ENCODE data around the gene PROM1.

Gene PROM1

GRCh38 chr4:16011173-16011572 lies 72.7 kb downstream of the PROM1 start:
- Histone ChIP-seq H3K79me2 (ENCODE audit: control insufficient read depth, insufficient read depth, low read length, unreplicated experiment) (no peaks in the 10 kb centered on the region), H2AFZ (ENCODE audit: low read length, unreplicated experiment) (no peak overlapping the region), H3K36me3 (ENCODE audit: insufficient read depth, low read length) (no peaks in the 10 kb centered on the region), H3K4me3 (ENCODE audit: low read depth, low read length) (no peak overlapping the region), H3K27ac (ENCODE audit: low read depth, low read length) (no peak overlapping the region), H3K27me3 (ENCODE audit: insufficient read depth, low read length) (peaks cover 21% of the 10 kb centered on the region), H3K4me1 (ENCODE audit: control insufficient read depth, insufficient read depth, low read length, unreplicated experiment) (no peaks in the 10 kb centered on the region)

GRCh38 chr4:16009153-16009552 lies 74.7 kb downstream of the PROM1 start:
- Histone ChIP-seq H2AFZ (ENCODE audit: low read length, unreplicated experiment) (no peak overlapping the region), H3K4me1 (ENCODE audit: control insufficient read depth, insufficient read depth, low read length, unreplicated experiment) (no peaks in the 10 kb centered on the region), H3K27me3 (ENCODE audit: insufficient read depth, low read length) (peaks cover 31% of the 10 kb centered on the region), H3K4me3 (ENCODE audit: low read depth, low read length) (no peak overlapping the region), H3K79me2 (ENCODE audit: control insufficient read depth, insufficient read depth, low read length, unreplicated experiment) (no peaks in the 10 kb centered on the region), H3K27ac (ENCODE audit: low read depth, low read length) (no peak overlapping the region), H3K36me3 (ENCODE audit: insufficient read depth, low read length) (no peaks in the 10 kb centered on the region)

DNA sequence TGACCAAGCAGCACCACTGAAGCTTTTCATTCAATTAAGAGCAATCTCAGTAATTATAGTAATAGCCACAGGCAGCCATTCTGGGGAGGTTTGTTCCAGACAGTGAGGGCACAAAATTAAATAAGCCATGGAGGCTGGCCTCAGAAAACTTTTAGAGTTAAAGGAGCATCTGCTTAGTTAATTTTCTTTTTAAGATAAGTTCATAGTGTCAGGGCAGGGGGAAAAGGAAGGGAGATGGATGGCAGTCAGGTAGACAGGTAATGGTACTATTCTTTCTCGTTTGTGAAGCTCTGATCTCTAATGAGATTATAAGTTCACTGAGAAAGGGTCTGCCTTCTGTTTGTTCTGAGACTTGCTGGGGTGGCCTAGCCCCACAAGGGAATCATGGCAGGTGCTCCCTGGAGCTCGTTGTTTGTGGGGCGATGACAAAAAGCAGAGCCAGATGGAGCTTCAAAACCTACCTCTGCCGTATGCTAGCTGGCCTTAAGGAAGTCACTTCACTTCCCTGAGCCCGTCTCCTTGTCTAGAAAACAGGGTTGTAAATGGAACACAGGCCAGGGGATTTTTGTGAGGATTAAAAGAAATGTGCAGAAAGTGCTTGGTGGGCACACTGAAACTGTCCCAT lies 76.2 kb downstream of the PROM1 start:
- no peaks in the 10 kb centered on the region for H3K4me1 ChIP-seq (ENCODE audit: control insufficient read depth, insufficient read depth, low read length, unreplicated experiment)
- peaks cover 46% of the 10 kb centered on the region for H3K27me3 ChIP-seq (ENCODE audit: insufficient read depth, low read length)
- no peak overlapping the region for H3K4me3 ChIP-seq (ENCODE audit: low read depth, low read length)
- no peak overlapping the region for H2AFZ ChIP-seq (ENCODE audit: low read length, unreplicated experiment)
- no peaks in the 10 kb centered on the region for H3K36me3 ChIP-seq (ENCODE audit: insufficient read depth, low read length)
- no peaks in the 10 kb centered on the region for H3K79me2 ChIP-seq (ENCODE audit: control insufficient read depth, insufficient read depth, low read length, unreplicated experiment)
- no peak overlapping the region for H3K27ac ChIP-seq (ENCODE audit: low read depth, low read length)

DNA sequence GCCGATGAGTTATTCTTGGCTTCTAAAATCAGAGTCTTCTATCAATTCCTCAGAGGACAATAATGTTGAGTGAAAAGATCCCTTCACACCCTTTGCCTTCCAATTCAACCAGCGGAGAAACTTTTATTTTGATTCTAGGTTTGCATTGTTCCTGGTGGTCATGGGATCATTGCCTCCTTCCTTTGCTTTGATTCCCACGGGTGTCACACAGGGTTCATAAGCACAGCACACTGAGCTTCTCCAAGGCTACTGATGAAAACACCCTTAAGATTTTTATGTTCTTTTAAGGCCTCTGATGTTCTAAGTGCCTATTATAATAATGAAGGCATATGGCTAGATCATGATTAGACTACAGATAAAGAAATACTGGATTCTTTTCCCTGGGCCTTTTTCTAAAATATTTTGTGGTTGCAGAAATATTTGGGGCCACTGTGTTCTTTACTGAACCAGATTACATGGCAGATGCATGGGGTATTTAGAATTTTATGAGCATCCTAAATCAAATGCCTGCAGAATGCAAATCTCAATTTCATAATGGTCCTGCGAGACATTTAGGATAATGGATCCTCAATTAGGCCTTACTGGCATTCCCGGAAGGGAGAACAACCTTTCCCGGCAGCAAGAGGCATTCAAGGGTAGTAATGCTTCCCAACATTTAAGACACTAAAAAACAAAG lies 76.9 kb downstream of the PROM1 start:
- Histone ChIP-seq H3K36me3 (ENCODE audit: insufficient read depth, low read length) (no peaks in the 10 kb centered on the region), H3K79me2 (ENCODE audit: control insufficient read depth, insufficient read depth, low read length, unreplicated experiment) (no peaks in the 10 kb centered on the region), H3K4me3 (ENCODE audit: low read depth, low read length) (no peak overlapping the region), H3K4me1 (ENCODE audit: control insufficient read depth, insufficient read depth, low read length, unreplicated experiment) (no peaks in the 10 kb centered on the region), H2AFZ (ENCODE audit: low read length, unreplicated experiment) (no peak overlapping the region), H3K27ac (ENCODE audit: low read depth, low read length) (no peak overlapping the region), H3K27me3 (ENCODE audit: insufficient read depth, low read length) (peaks cover 46% of the 10 kb centered on the region)

GRCh38 chr4:16005676-16006075 lies 78.1 kb downstream of the PROM1 start:
- no peaks in the 10 kb centered on the region for H3K4me1 ChIP-seq (ENCODE audit: control insufficient read depth, insufficient read depth, low read length, unreplicated experiment)
- H3K27ac ChIP-seq (ENCODE audit: low read depth, low read length) = no peak overlapping the region
- H3K27me3 ChIP-seq (ENCODE audit: insufficient read depth, low read length) = peaks cover 46% of the 10 kb centered on the region
- no peaks in the 10 kb centered on the region for H3K79me2 ChIP-seq (ENCODE audit: control insufficient read depth, insufficient read depth, low read length, unreplicated experiment)
- H3K36me3 ChIP-seq (ENCODE audit: insufficient read depth, low read length) = no peaks in the 10 kb centered on the region
- H3K4me3 ChIP-seq (ENCODE audit: low read depth, low read length) = no peak overlapping the region
- no peak overlapping the region for H2AFZ ChIP-seq (ENCODE audit: low read length, unreplicated experiment)

GRCh38 chr4:16001484-16001858 lies 82.4 kb downstream of the PROM1 start:
- H2AFZ ChIP-seq (ENCODE audit: low read length, unreplicated experiment) = no peak overlapping the region

DNA sequence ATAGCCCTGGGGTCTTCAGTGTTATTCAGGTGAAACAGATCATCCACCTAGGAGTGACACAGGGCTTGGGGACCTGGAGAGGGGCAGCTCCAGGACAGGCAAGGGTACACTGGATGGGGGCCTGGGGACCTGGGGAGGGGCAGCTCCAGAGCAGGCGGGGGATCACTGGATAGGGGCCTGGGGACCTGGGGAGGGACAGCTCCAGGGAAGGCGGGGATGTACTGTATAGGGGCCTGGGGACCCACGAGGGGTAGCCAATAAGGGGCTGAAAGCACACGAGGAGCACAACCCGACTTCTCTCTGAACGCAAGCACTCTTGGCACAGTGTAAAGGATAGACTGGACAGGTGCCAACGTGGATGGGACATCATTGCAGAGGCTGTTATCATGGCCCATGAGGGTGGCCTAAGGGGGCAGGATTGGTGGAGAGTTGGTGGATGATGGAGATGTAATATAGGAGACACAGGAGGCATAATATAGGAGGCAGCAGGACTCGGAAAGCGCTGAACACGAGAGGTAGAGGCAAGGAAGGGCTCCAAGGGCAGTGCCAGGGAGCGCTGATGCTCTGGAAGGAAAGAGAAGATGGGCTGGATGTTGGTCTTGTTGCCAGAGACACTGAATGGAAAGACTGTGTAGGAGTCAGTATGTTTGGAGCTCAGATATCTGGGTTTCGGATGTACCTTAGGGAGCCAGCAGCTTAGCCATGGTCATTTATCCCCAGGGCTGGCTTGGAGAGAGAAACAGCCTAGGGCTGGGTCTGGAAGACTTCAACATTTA lies 82.9 kb downstream of the PROM1 start:
- H3K4me1 ChIP-seq (ENCODE audit: control insufficient read depth, insufficient read depth, low read length, unreplicated experiment) = no peaks in the 10 kb centered on the region
- no peaks in the 10 kb centered on the region for H3K36me3 ChIP-seq (ENCODE audit: insufficient read depth, low read length)
- no peak overlapping the region for H3K4me3 ChIP-seq (ENCODE audit: low read depth, low read length)
- peaks cover 51% of the 10 kb centered on the region for H3K27me3 ChIP-seq (ENCODE audit: insufficient read depth, low read length)
- no peaks in the 10 kb centered on the region for H3K79me2 ChIP-seq (ENCODE audit: control insufficient read depth, insufficient read depth, low read length, unreplicated experiment)
- no peak overlapping the region for H2AFZ ChIP-seq (ENCODE audit: low read length, unreplicated experiment)
- no peak overlapping the region for H3K27ac ChIP-seq (ENCODE audit: low read depth, low read length)

More at GRCh38 chr4:16001484-16001858, 82.4 kb downstream of the PROM1 start:
- Histone ChIP-seq H3K79me2 (ENCODE audit: control insufficient read depth, insufficient read depth, low read length, unreplicated experiment) (no peaks in the 10 kb centered on the region), H3K4me3 (ENCODE audit: low read depth, low read length) (no peak overlapping the region), H3K4me1 (ENCODE audit: control insufficient read depth, insufficient read depth, low read length, unreplicated experiment) (no peaks in the 10 kb centered on the region), H3K27me3 (ENCODE audit: insufficient read depth, low read length) (peaks cover 56% of the 10 kb centered on the region), H3K27ac (ENCODE audit: low read depth, low read length) (no peak overlapping the region), H3K36me3 (ENCODE audit: insufficient read depth, low read length) (no peaks in the 10 kb centered on the region)

GRCh38 chr4:15996773-15997172 lies 87.0 kb downstream of the PROM1 start:
- no peak overlapping the region for H2AFZ ChIP-seq (ENCODE audit: low read length, unreplicated experiment)
- peaks cover 67% of the 10 kb centered on the region for H3K27me3 ChIP-seq (ENCODE audit: insufficient read depth, low read length)
- no peaks in the 10 kb centered on the region for H3K36me3 ChIP-seq (ENCODE audit: insufficient read depth, low read length)
- no peak overlapping the region for H3K27ac ChIP-seq (ENCODE audit: low read depth, low read length)
- H3K4me1 ChIP-seq (ENCODE audit: control insufficient read depth, insufficient read depth, low read length, unreplicated experiment) = no peaks in the 10 kb centered on the region
- no peak overlapping the region for H3K4me3 ChIP-seq (ENCODE audit: low read depth, low read length)
- no peaks in the 10 kb centered on the region for H3K79me2 ChIP-seq (ENCODE audit: control insufficient read depth, insufficient read depth, low read length, unreplicated experiment)

DNA sequence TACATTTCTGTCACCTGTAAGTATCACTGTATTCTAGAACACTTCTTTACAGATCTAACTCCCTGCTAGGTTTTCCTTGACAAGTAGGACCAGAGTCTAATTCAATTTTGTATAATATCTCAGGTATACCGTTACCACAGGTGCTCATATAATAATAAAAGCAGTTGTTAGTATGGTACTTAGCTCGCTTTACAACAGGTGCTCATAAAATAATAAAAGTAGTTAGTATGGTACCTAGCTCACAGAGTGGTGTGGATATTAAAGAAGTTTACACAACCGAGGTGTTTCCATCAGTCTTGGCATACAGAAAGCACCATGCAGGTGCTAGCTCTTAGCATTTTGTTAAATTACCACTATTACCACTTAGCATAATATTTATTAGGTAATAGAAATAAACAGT lies 88.0 kb downstream of the PROM1 start:
- Histone ChIP-seq H3K27ac (ENCODE audit: low read depth, low read length) (no peak overlapping the region), H3K4me3 (ENCODE audit: low read depth, low read length) (no peak overlapping the region), H2AFZ (ENCODE audit: low read length, unreplicated experiment) (no peak overlapping the region), H3K79me2 (ENCODE audit: control insufficient read depth, insufficient read depth, low read length, unreplicated experiment) (no peaks in the 10 kb centered on the region), H3K27me3 (ENCODE audit: insufficient read depth, low read length) (peaks cover 70% of the 10 kb centered on the region), H3K4me1 (ENCODE audit: control insufficient read depth, insufficient read depth, low read length, unreplicated experiment) (no peaks in the 10 kb centered on the region), H3K36me3 (ENCODE audit: insufficient read depth, low read length) (no peaks in the 10 kb centered on the region)

DNA sequence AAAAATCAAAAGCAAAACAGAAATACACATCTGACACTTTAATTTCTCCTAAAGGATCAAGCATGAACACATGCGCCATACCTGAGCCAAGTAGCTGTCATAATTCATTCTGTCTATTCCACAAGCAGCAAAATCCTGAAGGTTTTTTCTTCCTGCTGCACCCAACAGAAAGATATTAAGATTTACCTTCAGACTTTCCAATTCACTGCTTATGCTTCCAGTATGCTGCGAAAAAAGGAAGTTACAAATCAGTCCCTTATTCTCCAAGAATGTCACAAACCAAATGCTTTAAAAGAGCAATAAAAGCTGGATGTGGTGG lies 91.7 kb downstream of the PROM1 start:
- no peaks in the 10 kb centered on the region for H3K36me3 ChIP-seq (ENCODE audit: insufficient read depth, low read length)

More for the DNA sequence above, 91.7 kb downstream of the PROM1 start:
- Histone ChIP-seq H2AFZ (ENCODE audit: low read length, unreplicated experiment) (no peak overlapping the region), H3K27ac (ENCODE audit: low read depth, low read length) (no peak overlapping the region), H3K27me3 (ENCODE audit: insufficient read depth, low read length) (peaks cover 83% of the 10 kb centered on the region), H3K4me3 (ENCODE audit: low read depth, low read length) (no peak overlapping the region), H3K79me2 (ENCODE audit: control insufficient read depth, insufficient read depth, low read length, unreplicated experiment) (no peaks in the 10 kb centered on the region), H3K4me1 (ENCODE audit: control insufficient read depth, insufficient read depth, low read length, unreplicated experiment) (no peaks in the 10 kb centered on the region)

All from ACC112 (cell line).